Keratinocyte (primary cell): ENCODE data around the gene RBM25.

Source experiments
- CTCF ChIP-seq, 3 experiments: IDR thresholded peaks in 1 of 3; conservative IDR thresholded peaks in 1 of 3; optimal IDR thresholded peaks in 1 of 3; 2 replicates in 2 of 3; 3 replicates in 1 of 3; pipeline versions ENCODE3 to v1.5.1; 2011; ENCODE audit warnings: low read length in 3 of 3, mild to moderate bottlenecking in 3 of 3, moderate library complexity in 2 of 3, control low read depth in 1 of 3, inconsistent platforms in 1 of 3; ENCODE audit not compliant: insufficient read depth in 2 of 3; ENCODE audit errors: extremely low read depth in 1 of 3
- EZH2 ChIP-seq: IDR thresholded peaks from one replicate; pipeline ENCODE4 v1.6.1; 2012; ENCODE audit warnings: inconsistent platforms, mild to moderate bottlenecking, low read length, moderate library complexity

- no peak for TF ChIP-seq CTCF (optimal IDR thresholded peaks at IDR 0.05 in 1 of 3, IDR thresholded peaks at IDR 0.05 in 1 of 3, conservative IDR thresholded peaks at IDR 0.05 in 1 of 3; ENCODE audit: extremely low read depth in 1 of 3, insufficient read depth in 2 of 3, low read length in 3 of 3)
- TF ChIP-seq EZH2, result no peak
Measured at GRCh38 chr14:73027546-73027945, 30.8 kb upstream of the RBM25 start.
